B cell (primary cell): ENCODE results near the gene STXBP5L.

Experiments
- EZH2 ChIP-seq: IDR thresholded peaks from 2 replicates; pipeline ENCODE4 v1.6.1; 2012; ENCODE audit warnings: borderline replicate concordance, low read depth, mild to moderate bottlenecking, moderate library complexity, low read length; ENCODE audit not compliant: insufficient read depth, poor library complexity, severe bottlenecking
- TF ChIP-seq, protein P1 (sequence below): fragments of 200-600 bp; IDR thresholded peaks from one replicate; pipeline ENCODE4 v1.8.0; 2022; ENCODE audit warnings: antibody characterized with exemption, mild to moderate bottlenecking

DNA sequence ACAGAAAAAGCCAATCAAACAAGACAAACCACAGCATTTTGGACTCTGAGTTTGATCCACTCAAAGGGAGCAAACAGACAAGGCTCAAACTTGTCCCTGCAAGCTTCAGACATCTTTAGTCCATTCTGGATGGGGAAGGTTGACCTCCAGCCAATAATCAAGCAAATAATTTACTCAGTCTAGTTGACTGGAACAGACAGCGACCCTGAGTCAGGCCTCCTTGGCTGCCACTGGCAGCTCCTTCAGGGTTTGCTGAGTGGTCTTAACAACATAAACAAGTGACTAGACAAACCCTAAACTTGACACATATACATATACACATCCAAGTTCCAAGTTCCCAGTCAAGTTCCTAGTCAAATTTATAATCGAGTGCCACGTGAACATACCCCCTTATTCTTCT lies 323.9 kb downstream of the STXBP5L start:
- TF ChIP-seq, protein P1, sequence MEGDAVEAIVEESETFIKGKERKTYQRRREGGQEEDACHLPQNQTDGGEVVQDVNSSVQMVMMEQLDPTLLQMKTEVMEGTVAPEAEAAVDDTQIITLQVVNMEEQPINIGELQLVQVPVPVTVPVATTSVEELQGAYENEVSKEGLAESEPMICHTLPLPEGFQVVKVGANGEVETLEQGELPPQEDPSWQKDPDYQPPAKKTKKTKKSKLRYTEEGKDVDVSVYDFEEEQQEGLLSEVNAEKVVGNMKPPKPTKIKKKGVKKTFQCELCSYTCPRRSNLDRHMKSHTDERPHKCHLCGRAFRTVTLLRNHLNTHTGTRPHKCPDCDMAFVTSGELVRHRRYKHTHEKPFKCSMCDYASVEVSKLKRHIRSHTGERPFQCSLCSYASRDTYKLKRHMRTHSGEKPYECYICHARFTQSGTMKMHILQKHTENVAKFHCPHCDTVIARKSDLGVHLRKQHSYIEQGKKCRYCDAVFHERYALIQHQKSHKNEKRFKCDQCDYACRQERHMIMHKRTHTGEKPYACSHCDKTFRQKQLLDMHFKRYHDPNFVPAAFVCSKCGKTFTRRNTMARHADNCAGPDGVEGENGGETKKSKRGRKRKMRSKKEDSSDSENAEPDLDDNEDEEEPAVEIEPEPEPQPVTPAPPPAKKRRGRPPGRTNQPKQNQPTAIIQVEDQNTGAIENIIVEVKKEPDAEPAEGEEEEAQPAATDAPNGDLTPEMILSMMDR: no peak
- no peak for TF ChIP-seq EZH2
